HG02885 (cell line): Measurements from ENCODE around the gene LRBA.
"Not testable (repeated sequence)": the region's sequence is repeated elsewhere in the genome, so short reads cannot be mapped to it uniquely, and the experiment has no call there.

Source experiments
- ATAC-seq: cut with Tn5 transposase; IDR thresholded peaks from one replicate; pipeline ENCODE4 v1.9.1; 2021; ENCODE audit warnings: mild to moderate bottlenecking; ENCODE audit not compliant: unreplicated experiment, poor library complexity

LRBA gene

GRCh38 chr4:151014521-151015458, at the start of gene LRBA:
TSS of gene LRBA (minus strand) at chr4:151015284. CDS start at chr4:151014642, 642 bp downstream.
- peak; percentile 72 for ATAC-seq

DNA sequence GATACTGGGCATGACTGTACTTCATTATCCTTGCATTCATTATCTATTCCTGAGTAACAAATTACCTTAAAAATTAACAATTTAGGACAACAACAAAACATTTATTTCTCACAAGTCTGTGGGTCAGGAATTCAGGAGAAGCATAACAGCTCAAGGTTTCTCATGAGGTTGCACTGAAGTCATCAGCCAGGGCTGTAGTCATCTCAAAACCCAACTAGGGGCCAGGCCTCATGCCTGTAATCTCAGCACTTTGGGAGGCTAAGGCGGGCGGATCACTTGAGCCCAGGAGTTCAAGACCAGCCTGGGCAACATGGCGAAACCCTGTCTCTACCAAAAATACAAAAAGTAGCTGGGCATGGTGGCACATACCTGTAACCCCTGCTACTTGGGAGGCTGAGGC, 48.1 kb upstream of the LRBA start:
- ATAC-seq: not testable (repeated sequence)

GRCh38 chr4:151055539-151055938, 40.5 kb upstream of the LRBA start:
- ATAC-seq: no peak

GRCh38 chr4:151052785-151053184, 37.7 kb upstream of the LRBA start:
- peak; percentile 7 for ATAC-seq

- ATAC-seq: no peak
Measured at GRCh38 chr4:151049430-151049884, 34.4 kb upstream of the LRBA start.

DNA sequence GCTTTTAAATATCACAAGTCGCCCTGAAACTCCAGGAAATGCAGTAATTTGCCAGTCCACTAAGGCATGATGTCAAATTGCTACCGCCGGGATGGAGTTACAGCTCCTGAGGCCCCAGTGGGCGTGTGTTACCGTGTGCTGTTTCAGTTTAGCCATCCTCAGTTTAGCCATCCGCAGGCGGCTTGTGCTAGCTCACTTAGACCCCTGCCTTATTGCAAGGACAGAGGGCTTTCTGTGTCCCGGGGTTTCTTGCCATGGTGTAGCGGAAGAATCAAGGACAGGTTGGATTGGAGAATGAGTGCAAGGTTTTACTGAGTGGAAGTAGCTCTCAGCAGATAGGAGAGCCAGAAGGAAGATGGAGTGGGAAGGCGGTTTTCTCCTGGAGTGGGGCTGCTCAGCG, 33.8 kb upstream of the LRBA start:
- ATAC-seq: no peak

DNA sequence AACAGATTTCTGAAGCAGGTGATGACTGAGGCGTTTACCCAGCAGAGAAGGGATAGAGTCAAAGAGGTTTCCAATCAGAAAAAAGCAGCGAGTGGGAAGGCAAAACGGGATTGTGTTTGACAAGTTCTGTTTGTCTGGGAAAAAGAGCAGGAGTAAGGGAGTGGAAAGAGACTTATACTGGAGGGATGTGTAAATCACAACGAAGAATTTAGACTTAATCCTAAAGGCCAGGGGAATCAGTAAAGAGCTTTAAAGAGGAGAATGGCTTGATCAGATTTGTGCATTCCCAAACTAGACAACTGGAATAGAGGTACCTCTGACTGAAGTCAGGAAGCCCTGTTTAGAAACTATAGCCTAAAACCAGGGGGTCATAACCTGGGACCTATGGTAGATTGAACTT, 31.5 kb upstream of the LRBA start:
- no peak for ATAC-seq

DNA sequence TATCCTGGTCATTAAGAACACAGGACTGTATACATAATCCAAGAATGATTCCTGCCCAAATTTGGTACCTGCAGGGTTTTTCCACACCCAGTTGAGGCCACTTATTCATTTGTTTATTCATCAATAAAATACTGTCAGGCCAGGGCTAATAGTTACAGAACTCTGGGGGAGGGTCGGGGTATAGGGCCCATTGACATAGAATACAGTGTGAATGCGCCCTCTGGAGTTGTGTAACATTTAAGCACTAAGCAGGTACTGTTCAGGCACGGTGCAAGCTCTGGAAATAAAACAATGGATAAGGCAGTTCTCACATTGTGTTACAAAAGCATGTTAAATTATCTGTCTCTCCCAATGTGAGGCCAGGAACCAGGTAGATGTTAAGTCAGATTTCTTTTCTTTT, 30.8 kb upstream of the LRBA start:
- ATAC-seq: no peak

DNA sequence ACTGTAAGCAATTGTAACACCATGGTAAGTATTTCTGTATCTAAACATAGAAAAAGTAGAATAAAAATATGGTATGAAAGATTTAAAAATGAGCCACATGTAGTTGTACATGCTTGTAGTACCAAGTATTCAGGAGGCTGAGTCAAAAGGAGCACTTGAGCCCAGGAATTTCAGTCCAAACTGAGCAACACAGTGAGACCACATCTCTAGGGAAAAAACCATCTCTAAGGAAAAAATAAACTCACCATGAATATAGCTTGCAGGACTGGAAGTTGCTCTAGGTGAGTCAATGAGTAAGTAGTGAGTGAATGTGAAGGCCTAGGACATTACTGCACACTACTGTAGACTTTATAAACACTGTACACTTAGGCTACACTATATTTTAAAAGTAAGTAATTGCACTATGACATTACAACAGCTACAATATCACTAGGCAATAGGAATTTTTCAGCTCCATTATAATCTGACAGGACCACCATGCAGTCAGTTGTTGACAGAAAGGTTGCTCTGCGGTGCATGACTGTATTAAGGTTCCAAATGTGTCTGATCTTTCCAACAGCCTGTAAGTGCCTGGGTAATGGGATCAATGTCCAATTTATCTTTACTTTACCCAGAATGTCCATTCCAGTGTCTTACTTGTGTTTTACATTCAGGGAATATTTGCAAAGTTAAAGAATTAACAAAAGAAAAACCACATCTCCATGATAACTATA, 28.9 kb upstream of the LRBA start:
- ATAC-seq: no peak

- ATAC-seq: no peak
Measured at GRCh38 chr4:151039733-151040132, 24.6 kb upstream of the LRBA start.

DNA sequence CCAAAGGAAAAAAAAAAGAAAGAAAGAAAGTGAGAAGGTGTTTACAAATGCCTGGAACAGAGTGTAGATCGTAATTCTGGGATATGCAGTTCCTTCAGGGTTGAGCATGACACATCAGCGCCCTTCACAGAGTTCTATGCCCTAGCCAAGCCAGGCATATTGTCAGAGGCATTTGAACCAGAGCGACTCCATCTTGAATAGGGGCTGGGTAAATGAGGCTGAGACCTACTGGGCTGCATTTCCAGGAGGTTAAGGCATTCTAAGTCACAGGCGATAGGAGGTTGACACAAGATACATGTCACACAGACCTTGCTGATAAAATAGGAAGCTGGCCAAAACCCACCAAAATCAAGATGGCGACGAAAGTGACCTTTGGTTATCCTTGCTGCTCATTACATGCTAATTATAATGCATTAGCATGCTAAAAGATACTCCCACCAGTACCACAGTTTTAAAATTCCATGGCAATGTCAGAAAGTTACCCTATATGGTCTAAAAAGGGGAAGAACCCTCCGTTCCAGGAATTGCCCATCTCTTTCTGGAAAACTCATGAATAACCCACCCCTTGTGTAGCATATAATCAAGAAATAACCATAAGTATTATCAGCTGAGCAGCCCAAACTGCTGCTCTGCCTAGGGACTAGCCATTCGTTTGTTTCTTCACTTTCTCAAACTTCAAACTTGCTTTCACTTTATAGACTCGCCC, 23.5 kb upstream of the LRBA start:
- ATAC-seq: no peak

GRCh38 chr4:151035911-151036310, 20.8 kb upstream of the LRBA start:
- no peak for ATAC-seq

DNA sequence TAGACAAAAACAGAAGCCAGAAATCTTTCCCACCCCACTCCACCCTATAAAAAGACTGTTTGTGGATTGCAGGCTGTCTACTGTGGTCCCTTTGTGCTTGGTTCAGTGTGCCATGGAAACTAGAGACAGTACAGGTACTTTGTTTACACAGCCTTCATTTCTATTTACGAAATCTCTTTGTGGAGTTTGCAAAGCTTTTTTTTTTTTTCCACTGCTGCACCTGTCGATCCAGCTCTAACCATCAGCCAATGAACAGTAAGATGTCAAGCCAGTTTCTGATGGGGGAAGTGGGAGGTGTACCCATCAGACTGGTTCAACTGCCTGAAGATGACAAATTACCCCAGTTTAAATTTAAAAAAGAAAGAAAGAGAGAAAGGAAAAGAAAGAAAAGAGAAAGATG, 20.2 kb upstream of the LRBA start:
- ATAC-seq: no peak

GRCh38 chr4:151034829-151035228, 19.7 kb upstream of the LRBA start:
- ATAC-seq: no peak

GRCh38 chr4:151031831-151032605, 16.9 kb upstream of the LRBA start:
- ATAC-seq: peak; percentile 74

- no peak for ATAC-seq
Measured at GRCh38 chr4:151029537-151029936, 14.5 kb upstream of the LRBA start.

GRCh38 chr4:151029006-151029405, 13.9 kb upstream of the LRBA start:
- not testable (repeated sequence) for ATAC-seq

DNA sequence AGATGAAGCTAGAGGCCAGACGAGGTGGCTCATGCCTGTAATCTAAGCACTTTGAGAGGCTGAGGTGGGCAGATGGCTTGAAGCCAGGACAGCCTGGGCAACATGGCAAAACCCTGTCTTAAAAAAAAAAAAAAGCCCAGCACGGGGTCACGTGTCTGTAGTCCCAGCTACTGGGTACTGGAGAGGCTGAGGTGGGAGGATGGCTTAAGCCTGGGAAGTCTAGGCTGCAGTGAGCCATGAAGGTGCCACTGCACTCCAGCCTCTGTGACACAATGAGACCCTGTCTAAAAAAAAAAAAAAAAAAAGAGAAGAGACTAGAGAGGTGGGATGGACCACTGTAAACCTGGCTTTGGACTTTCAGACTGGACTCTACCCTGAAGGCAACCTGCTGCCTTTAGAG, 10.7 kb upstream of the LRBA start:
- no peak for ATAC-seq

- ATAC-seq: no peak
Measured at GRCh38 chr4:151022586-151022985, 7.5 kb upstream of the LRBA start.
